ENCODE data around the gene TCP11.

TCP11 gene

GRCh38 chr6:35084511-35085203 is 56.5 kb downstream of the TCP11 start:
- H3K36me3 ChIP-seq (ENCODE audit: control insufficient read depth in 5 of 5, insufficient read depth in 5 of 5, low read length in 5 of 5), result peaks cover 0 to 100% (median 94%) of the 10 kb centered on the region in 5 donors
- H3K4me3 ChIP-seq (ENCODE audit: low read depth in 1 of 5, low read length in 5 of 5), result no peak overlapping the region
- H3K9me3 ChIP-seq (ENCODE audit: control insufficient read depth in 5 of 5, low read length in 5 of 5), result no peaks in the 10 kb centered on the region
- H3K4me1 ChIP-seq (ENCODE audit: control insufficient read depth in 5 of 5, insufficient read depth in 5 of 5, low read length in 5 of 5), result peaks cover 2 to 59% (median 39%) of the 10 kb centered on the region in 5 donors
- no peak overlapping the region for H3K27ac ChIP-seq (ENCODE audit: low read depth, low read length)
- no peak overlapping the region for H3K9ac ChIP-seq (ENCODE audit: low read length in 5 of 5)
- no peaks in the 10 kb centered on the region for H3K27me3 ChIP-seq (ENCODE audit: control insufficient read depth in 5 of 5, insufficient read depth in 4 of 5, low read length in 5 of 5)

- H3K9ac ChIP-seq (ENCODE audit: low read length in 5 of 5), result no peak overlapping the region
- no peak overlapping the region for H3K27ac ChIP-seq (ENCODE audit: low read depth, low read length)
- H3K4me1 ChIP-seq (ENCODE audit: control insufficient read depth in 5 of 5, insufficient read depth in 5 of 5, low read length in 5 of 5), result peaks cover 2 to 53% (median 33%) of the 10 kb centered on the region in 5 donors
- no peak overlapping the region for H3K4me3 ChIP-seq (ENCODE audit: low read depth in 1 of 5, low read length in 5 of 5)
- no peaks in the 10 kb centered on the region for H3K9me3 ChIP-seq (ENCODE audit: control insufficient read depth in 5 of 5, low read length in 5 of 5)
- peaks cover 0 to 100% (median 98%) of the 10 kb centered on the region in 5 donors for H3K36me3 ChIP-seq (ENCODE audit: control insufficient read depth in 5 of 5, insufficient read depth in 5 of 5, low read length in 5 of 5)
- no peaks in the 10 kb centered on the region for H3K27me3 ChIP-seq (ENCODE audit: control insufficient read depth in 5 of 5, insufficient read depth in 4 of 5, low read length in 5 of 5)
Observed at GRCh38 chr6:35084041-35084491, 57.1 kb downstream of the TCP11 start.

DNA sequence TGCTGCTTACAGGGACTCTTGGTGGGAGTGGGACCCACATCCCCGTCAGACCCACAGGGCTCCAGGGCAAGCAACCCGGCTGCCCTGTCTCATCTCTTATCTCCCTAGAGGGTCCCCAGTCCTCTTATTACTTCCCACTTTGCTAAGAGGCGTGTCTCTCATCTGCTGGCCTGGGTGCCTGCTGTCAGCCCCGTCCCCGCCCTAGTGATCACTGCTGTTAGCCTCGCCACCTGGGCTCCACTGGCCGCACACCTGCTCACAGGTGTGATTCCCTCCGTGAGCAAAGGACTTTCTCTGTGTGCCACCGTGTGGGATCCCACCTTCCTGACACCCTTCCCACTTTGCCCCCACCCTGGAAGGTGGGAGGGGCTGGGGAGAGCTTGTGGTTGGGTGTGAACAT is 57.6 kb downstream of the TCP11 start:
- Histone ChIP-seq H3K9me3 (ENCODE audit: control insufficient read depth in 5 of 5, low read length in 5 of 5) (no peaks in the 10 kb centered on the region), H3K27me3 (ENCODE audit: control insufficient read depth in 5 of 5, insufficient read depth in 4 of 5, low read length in 5 of 5) (no peaks in the 10 kb centered on the region), H3K9ac (ENCODE audit: low read length in 5 of 5) (no peak overlapping the region), H3K4me3 (ENCODE audit: low read depth in 1 of 5, low read length in 5 of 5) (no peak overlapping the region), H3K4me1 (ENCODE audit: control insufficient read depth in 5 of 5, insufficient read depth in 5 of 5, low read length in 5 of 5) (peaks cover 2 to 48% (median 28%) of the 10 kb centered on the region in 5 donors), H3K27ac (ENCODE audit: low read depth, low read length) (no peak overlapping the region), H3K36me3 (ENCODE audit: control insufficient read depth in 5 of 5, insufficient read depth in 5 of 5, low read length in 5 of 5) (peaks cover 0 to 100% (median 98%) of the 10 kb centered on the region in 5 donors)

DNA sequence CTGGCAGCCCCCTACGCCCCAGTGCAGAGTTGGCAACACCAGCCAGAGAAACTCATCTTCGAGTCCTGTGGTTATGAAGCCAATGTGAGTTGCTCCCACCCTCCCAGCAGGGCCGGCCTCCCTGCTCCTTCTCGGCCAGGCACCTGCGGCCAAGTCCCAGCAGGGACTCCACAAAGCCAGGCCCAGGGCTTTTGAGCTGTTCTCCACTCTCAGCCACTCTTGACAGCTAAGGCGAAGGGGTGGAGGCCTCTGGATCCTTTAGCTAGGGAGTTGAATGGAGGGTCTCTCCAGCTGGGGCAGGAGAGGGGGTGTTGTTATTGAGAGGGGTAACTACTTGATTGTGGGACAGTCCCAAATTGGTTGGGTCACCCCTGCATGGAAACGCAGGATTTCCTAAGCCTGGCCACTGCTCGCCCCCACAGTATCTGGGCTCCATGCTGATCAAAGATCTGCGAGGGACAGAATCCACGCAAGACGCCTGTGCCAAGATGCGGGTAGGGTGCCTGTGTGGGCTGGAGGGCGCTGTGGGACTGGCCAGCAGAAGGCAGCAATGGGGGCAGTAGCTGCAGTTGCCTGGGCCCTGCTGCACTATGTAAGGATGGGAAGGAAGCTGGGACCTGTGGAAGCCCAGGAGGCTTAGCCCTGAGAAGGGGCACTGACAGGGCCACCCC is 58.3 kb downstream of the TCP11 start:
- no peak overlapping the region for H3K27ac ChIP-seq (ENCODE audit: low read depth, low read length)
- H3K4me3 ChIP-seq (ENCODE audit: low read depth in 1 of 5, low read length in 5 of 5), result no peak overlapping the region
- H3K27me3 ChIP-seq (ENCODE audit: control insufficient read depth in 5 of 5, insufficient read depth in 4 of 5, low read length in 5 of 5), result no peaks in the 10 kb centered on the region
- H3K4me1 ChIP-seq (ENCODE audit: control insufficient read depth in 5 of 5, insufficient read depth in 5 of 5, low read length in 5 of 5), result peaks cover 2 to 41% (median 22%) of the 10 kb centered on the region in 5 donors
- no peaks in the 10 kb centered on the region for H3K9me3 ChIP-seq (ENCODE audit: control insufficient read depth in 5 of 5, low read length in 5 of 5)
- H3K9ac ChIP-seq (ENCODE audit: low read length in 5 of 5), result peak overlapping the region in 2 of 5 donors; percentile 2 to 12
- H3K36me3 ChIP-seq (ENCODE audit: control insufficient read depth in 5 of 5, insufficient read depth in 5 of 5, low read length in 5 of 5), result peaks cover 0 to 100% (median 97%) of the 10 kb centered on the region in 5 donors

GRCh38 chr6:35082046-35082732 is 59.0 kb downstream of the TCP11 start:
- Histone ChIP-seq H3K4me3 (ENCODE audit: low read depth in 1 of 5, low read length in 5 of 5) (no peak overlapping the region), H3K27me3 (ENCODE audit: control insufficient read depth in 5 of 5, insufficient read depth in 4 of 5, low read length in 5 of 5) (no peaks in the 10 kb centered on the region), H3K4me1 (ENCODE audit: control insufficient read depth in 5 of 5, insufficient read depth in 5 of 5, low read length in 5 of 5) (peaks cover 2 to 34% (median 22%) of the 10 kb centered on the region in 5 donors), H3K27ac (ENCODE audit: low read depth, low read length) (peak overlapping the region; percentile 57), H3K9ac (ENCODE audit: low read length in 5 of 5) (peak overlapping the region in 2 of 5 donors; percentile 5 to 12), H3K36me3 (ENCODE audit: control insufficient read depth in 5 of 5, insufficient read depth in 5 of 5, low read length in 5 of 5) (peaks cover 0 to 100% (median 97%) of the 10 kb centered on the region in 5 donors), H3K9me3 (ENCODE audit: control insufficient read depth in 5 of 5, low read length in 5 of 5) (no peaks in the 10 kb centered on the region)

DNA sequence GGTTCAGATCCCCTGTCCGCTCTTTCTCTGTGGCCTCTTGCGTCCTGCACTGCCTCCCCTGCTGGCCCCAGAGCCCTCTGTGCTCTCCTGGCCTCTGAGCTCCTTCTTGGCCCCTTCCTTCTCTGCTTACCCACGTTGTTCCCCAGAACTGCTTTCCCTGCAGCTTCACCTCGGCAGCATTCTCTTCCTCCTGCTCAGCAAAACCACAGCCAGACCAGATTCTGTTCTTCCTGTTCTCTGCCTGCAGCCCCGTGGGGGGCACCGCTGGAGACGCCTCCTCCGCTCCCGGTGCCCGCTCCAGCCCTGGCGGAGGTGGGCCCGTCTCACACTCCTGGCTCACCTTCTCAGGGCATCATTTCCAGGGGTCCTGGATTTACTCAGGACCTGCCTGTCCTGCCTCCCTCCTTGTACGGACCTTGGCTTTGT is 59.7 kb downstream of the TCP11 start:
- Histone ChIP-seq H3K9me3 (ENCODE audit: control insufficient read depth in 5 of 5, low read length in 5 of 5) (no peaks in the 10 kb centered on the region), H3K36me3 (ENCODE audit: control insufficient read depth in 5 of 5, insufficient read depth in 5 of 5, low read length in 5 of 5) (peaks cover 0 to 97% (median 93%) of the 10 kb centered on the region in 5 donors), H3K27me3 (ENCODE audit: control insufficient read depth in 5 of 5, insufficient read depth in 4 of 5, low read length in 5 of 5) (no peaks in the 10 kb centered on the region), H3K27ac (ENCODE audit: low read depth, low read length) (peak overlapping the region; percentile 57), H3K4me1 (ENCODE audit: control insufficient read depth in 5 of 5, insufficient read depth in 5 of 5, low read length in 5 of 5) (peaks cover 2 to 30% (median 22%) of the 10 kb centered on the region in 5 donors), H3K4me3 (ENCODE audit: low read depth in 1 of 5, low read length in 5 of 5) (peak overlapping the region in 1 of 5 donors; percentile 22), H3K9ac (ENCODE audit: low read length in 5 of 5) (peak overlapping the region in 2 of 5 donors; percentile 23 to 35)

GRCh38 chr6:35080821-35081425 is 60.2 kb downstream of the TCP11 start:
- no peaks in the 10 kb centered on the region for H3K27me3 ChIP-seq (ENCODE audit: control insufficient read depth in 5 of 5, insufficient read depth in 4 of 5, low read length in 5 of 5)
- H3K27ac ChIP-seq (ENCODE audit: low read depth, low read length), result peak overlapping the region; percentile 57
- H3K4me1 ChIP-seq (ENCODE audit: control insufficient read depth in 5 of 5, insufficient read depth in 5 of 5, low read length in 5 of 5), result peaks cover 2 to 33% (median 22%) of the 10 kb centered on the region in 5 donors
- H3K9ac ChIP-seq (ENCODE audit: low read length in 5 of 5), result peak overlapping the region in 2 of 5 donors; percentile 23 to 35
- H3K9me3 ChIP-seq (ENCODE audit: control insufficient read depth in 5 of 5, low read length in 5 of 5), result no peaks in the 10 kb centered on the region
- peak overlapping the region in 1 of 5 donors; percentile 22 for H3K4me3 ChIP-seq (ENCODE audit: low read depth in 1 of 5, low read length in 5 of 5)
- H3K36me3 ChIP-seq (ENCODE audit: control insufficient read depth in 5 of 5, insufficient read depth in 5 of 5, low read length in 5 of 5), result peaks cover 0 to 94% (median 88%) of the 10 kb centered on the region in 5 donors

- Histone ChIP-seq H3K36me3 (ENCODE audit: control insufficient read depth in 5 of 5, insufficient read depth in 5 of 5, low read length in 5 of 5) (peaks cover 0 to 88% (median 83%) of the 10 kb centered on the region in 5 donors), H3K4me3 (ENCODE audit: low read depth in 1 of 5, low read length in 5 of 5) (no peak overlapping the region), H3K27me3 (ENCODE audit: control insufficient read depth in 5 of 5, insufficient read depth in 4 of 5, low read length in 5 of 5) (no peaks in the 10 kb centered on the region), H3K9ac (ENCODE audit: low read length in 5 of 5) (no peak overlapping the region), H3K4me1 (ENCODE audit: control insufficient read depth in 5 of 5, insufficient read depth in 5 of 5, low read length in 5 of 5) (peaks cover 2 to 33% (median 22%) of the 10 kb centered on the region in 5 donors), H3K27ac (ENCODE audit: low read depth, low read length) (no peak overlapping the region), H3K9me3 (ENCODE audit: control insufficient read depth in 5 of 5, low read length in 5 of 5) (no peaks in the 10 kb centered on the region)
Observed at GRCh38 chr6:35080016-35080680, 61.0 kb downstream of the TCP11 start.

- Histone ChIP-seq H3K27me3 (ENCODE audit: control insufficient read depth in 5 of 5, insufficient read depth in 4 of 5, low read length in 5 of 5) (no peaks in the 10 kb centered on the region), H3K4me1 (ENCODE audit: control insufficient read depth in 5 of 5, insufficient read depth in 5 of 5, low read length in 5 of 5) (peaks cover 2 to 33% (median 22%) of the 10 kb centered on the region in 5 donors), H3K27ac (ENCODE audit: low read depth, low read length) (no peak overlapping the region), H3K36me3 (ENCODE audit: control insufficient read depth in 5 of 5, insufficient read depth in 5 of 5, low read length in 5 of 5) (peaks cover 0 to 86% (median 76%) of the 10 kb centered on the region in 5 donors), H3K4me3 (ENCODE audit: low read depth in 1 of 5, low read length in 5 of 5) (no peak overlapping the region), H3K9ac (ENCODE audit: low read length in 5 of 5) (no peak overlapping the region), H3K9me3 (ENCODE audit: control insufficient read depth in 5 of 5, low read length in 5 of 5) (no peaks in the 10 kb centered on the region)
Observed at GRCh38 chr6:35079311-35080000, 61.7 kb downstream of the TCP11 start.

Measured in subcutaneous abdominal adipose tissue (tissue), 5 donors.